Lung (tissue), 12 donors: Measurements from ENCODE around the gene RSPH1. TPM values are rescaled to one million over a fixed set of nuclear protein-coding genes. Genes with fewer than 3 reads are reported as not detected.

Source experiments
- ATAC-seq: fragments of 200-7000 bp; cut with Tn5 transposase; one replicate; pipeline ENCODE4 v1.9.1; 2020; ENCODE audit warnings: moderate number of reproducible peaks; ENCODE audit not compliant: insufficient read depth, low FRiP score
- DNase-seq, 3 donors: peaks; one replicate each; pipeline ENCODE4 v3.0.0-alpha.2; 2013 to 2017
- H3K27ac ChIP-seq, 2 donors: one replicate each; pipeline ENCODE4 v1.5.1; 2013; ENCODE audit warnings: mild to moderate bottlenecking in 2 of 2, moderate library complexity in 2 of 2, control low read depth in 1 of 2, inconsistent platforms in 1 of 2, low read depth in 1 of 2, low read length in 1 of 2
- H3K27me3 ChIP-seq, 3 donors: one replicate each; pipeline ENCODE4 v1.5.1; 2013; ENCODE audit warnings: low read length in 2 of 3; ENCODE audit not compliant: control insufficient read depth in 3 of 3, insufficient read depth in 3 of 3
- H3K36me3 ChIP-seq, 4 donors: one replicate each; pipeline ENCODE4 v1.5.1; 2013; ENCODE audit warnings: low read length in 4 of 4, mild to moderate bottlenecking in 1 of 4, moderate library complexity in 1 of 4; ENCODE audit not compliant: control insufficient read depth in 4 of 4, insufficient read depth in 4 of 4
- H3K4me1 ChIP-seq, 5 donors: one replicate each; pipeline ENCODE4 v1.5.1; 2013; ENCODE audit warnings: low read length in 5 of 5, mild to moderate bottlenecking in 2 of 5, moderate library complexity in 1 of 5; ENCODE audit not compliant: control insufficient read depth in 5 of 5, insufficient read depth in 5 of 5
- H3K4me3 ChIP-seq: one replicate; pipeline ENCODE4 v1.5.1; 2013; ENCODE audit warnings: mild to moderate bottlenecking, control low read depth, moderate library complexity
- H3K9ac ChIP-seq, 2 donors: one replicate each; pipeline ENCODE4 v1.5.1; 2013; ENCODE audit warnings: low read length in 2 of 2, control low read depth in 1 of 2; ENCODE audit not compliant: insufficient read depth in 1 of 2
- H3K9me3 ChIP-seq, 4 donors: one replicate each; pipeline ENCODE4 v1.5.1; 2013; ENCODE audit warnings: low read length in 3 of 4, mild to moderate bottlenecking in 1 of 4, moderate library complexity in 1 of 4; ENCODE audit not compliant: control insufficient read depth in 4 of 4, insufficient read depth in 3 of 4
- WGBS, 2 donors: extraction: QIAGEN DNeasy Blood & Tissue Kit; methylation state at CpG; one replicate each; pipeline ENCODE4 v1.1.7; 2013; 5-methylcytosine and 5-hydroxymethylcytosine counted together
- polyA plus RNA-seq, 2 donors: library from polyadenylated mRNA; stranded (reverse); fragments of 200-250 nt; gene quantifications; one replicate each; pipeline ENCODE4 v1.2.1, GENCODE V29; 2013
- total RNA-seq, 2 donors: library from RNA; depleted of rRNA in 1 of 2; stranded (reverse); fragments of >200 nt in 1 of 2; gene quantifications; one replicate each; pipeline ENCODE4 v1.2.1, GENCODE V29; 2014 to 2021
- TF ChIP-seq, protein P1 (sequence below): IDR thresholded peaks from 2 replicates; pipeline ENCODE4 v1.5.1; 2012; ENCODE audit warnings: mild to moderate bottlenecking; ENCODE audit errors: control extremely low read depth, extremely low read depth
- donor health status: control.
- donor health status: control.
- donor health status: Bipolar disorder and iron deficiency.
- donor health status: healthy.
- donor health status: DM: yes; HTN: yes; CAD: no.

The RSPH1 gene
- total and polyA plus RNA-seq, 4 donors, result 17.6 to 46.9 (median 27.7) TPM

DNA sequence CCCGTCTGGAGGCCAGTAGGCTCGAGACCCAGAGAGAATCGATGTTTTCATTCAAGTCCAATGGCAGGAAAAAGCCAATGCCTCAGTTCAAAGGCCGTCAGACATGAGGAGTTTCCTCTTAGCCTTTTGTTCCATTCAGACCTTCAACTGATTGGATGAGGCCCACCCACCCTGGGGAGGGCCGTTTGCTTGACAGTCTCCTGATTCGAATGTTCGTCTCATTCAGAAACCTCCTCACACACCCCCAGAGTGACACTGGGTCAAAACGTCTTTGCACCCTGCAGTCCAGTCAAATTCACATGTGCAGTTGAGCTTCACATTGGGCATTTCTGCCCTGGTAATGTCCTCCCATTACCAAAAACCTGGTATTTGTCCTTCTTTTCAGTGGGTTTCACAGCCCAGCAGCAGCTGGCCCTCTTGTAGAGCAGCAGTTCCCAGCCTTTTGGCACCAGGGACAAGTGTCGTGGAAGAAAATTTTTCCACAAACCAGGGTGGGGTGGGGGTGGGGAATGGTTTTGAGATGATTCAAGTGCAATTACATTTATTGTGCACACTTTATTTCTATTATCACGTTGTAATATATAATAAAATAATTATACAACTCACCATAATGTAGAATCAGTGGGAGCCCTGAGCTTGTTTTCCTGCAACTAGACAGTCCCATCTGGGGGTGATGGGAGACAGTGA lies 40.1 kb downstream of the RSPH1 start:
- Histone ChIP-seq H3K4me1 (peaks cover 0 to 3% (median 0%) of the 10 kb centered on the region in 5 donors), H3K27me3 (no peaks in the 10 kb centered on the region), H3K9me3 (no peaks in the 10 kb centered on the region), H3K4me3 (no peak overlapping the region), H3K9ac (no peak overlapping the region), H3K36me3 (no peaks in the 10 kb centered on the region), H3K27ac (no peak overlapping the region)
- ATAC-seq (no peak), DNase-seq (no peak)
- TF ChIP-seq, protein P1, sequence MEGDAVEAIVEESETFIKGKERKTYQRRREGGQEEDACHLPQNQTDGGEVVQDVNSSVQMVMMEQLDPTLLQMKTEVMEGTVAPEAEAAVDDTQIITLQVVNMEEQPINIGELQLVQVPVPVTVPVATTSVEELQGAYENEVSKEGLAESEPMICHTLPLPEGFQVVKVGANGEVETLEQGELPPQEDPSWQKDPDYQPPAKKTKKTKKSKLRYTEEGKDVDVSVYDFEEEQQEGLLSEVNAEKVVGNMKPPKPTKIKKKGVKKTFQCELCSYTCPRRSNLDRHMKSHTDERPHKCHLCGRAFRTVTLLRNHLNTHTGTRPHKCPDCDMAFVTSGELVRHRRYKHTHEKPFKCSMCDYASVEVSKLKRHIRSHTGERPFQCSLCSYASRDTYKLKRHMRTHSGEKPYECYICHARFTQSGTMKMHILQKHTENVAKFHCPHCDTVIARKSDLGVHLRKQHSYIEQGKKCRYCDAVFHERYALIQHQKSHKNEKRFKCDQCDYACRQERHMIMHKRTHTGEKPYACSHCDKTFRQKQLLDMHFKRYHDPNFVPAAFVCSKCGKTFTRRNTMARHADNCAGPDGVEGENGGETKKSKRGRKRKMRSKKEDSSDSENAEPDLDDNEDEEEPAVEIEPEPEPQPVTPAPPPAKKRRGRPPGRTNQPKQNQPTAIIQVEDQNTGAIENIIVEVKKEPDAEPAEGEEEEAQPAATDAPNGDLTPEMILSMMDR, result no peak
- WGBS, 2 donors, result 85 to 92% methylated on average over 10 of the region's 10 CpGs

DNA sequence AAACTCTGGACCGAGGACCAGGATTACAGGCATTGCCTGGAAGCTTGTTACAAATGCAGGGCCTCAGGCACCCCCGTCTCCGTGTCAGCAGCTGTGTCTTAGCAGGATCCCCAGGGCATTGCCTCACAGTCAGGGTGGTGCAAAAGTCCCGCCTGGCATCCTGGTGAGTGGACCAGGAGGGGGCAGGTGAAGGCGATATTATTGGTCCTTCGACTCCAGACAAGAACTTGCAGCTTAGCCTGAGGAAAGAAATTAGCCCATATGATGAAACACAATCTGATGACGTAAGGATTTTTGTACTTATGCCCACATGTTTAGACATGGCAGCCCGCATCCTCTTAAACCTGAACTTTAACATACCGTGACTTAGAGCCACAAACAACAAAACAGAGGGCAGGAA lies 40.8 kb downstream of the RSPH1 start:
- no peak for ATAC-seq
- 52 to 69% methylated on average over 9 of the region's 9 CpGs for WGBS, 2 donors
- no peaks in the 10 kb centered on the region for H3K9me3 ChIP-seq
- H3K36me3 ChIP-seq, result no peaks in the 10 kb centered on the region
- H3K9ac ChIP-seq, result no peak overlapping the region
- DNase-seq, result no peak
- H3K27ac ChIP-seq, result no peak overlapping the region
- no peaks in the 10 kb centered on the region for H3K27me3 ChIP-seq
- TF ChIP-seq, protein P1, result no peak
- no peak overlapping the region for H3K4me3 ChIP-seq
- peaks cover 0 to under 1% (median 0%) of the 10 kb centered on the region in 5 donors for H3K4me1 ChIP-seq

DNA sequence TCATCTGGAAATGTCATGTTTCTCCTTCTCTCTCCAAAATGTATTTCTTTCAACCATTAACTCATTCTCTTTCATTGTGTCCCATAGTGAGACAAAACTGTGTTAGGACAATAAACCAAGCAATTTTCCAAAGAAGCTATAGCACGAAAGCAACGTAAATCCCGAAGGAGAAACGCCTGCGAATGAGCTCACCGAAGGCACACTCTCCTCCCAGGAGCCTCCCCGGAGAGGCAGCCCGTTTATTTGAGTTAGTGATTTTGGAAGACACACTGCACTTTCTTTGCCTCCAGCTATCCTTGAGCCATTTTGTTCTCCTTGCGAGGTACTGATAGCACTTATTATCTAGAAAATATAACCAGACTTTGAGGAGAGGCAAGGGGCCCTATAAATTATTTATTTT lies 41.2 kb downstream of the RSPH1 start:
- no peaks in the 10 kb centered on the region for H3K9me3 ChIP-seq
- DNase-seq (no peak), ATAC-seq (no peak)
- H3K4me3 ChIP-seq, result no peak overlapping the region
- no peak overlapping the region for H3K9ac ChIP-seq
- no peaks in the 10 kb centered on the region for H3K4me1 ChIP-seq
- H3K27me3 ChIP-seq, result no peaks in the 10 kb centered on the region
- TF ChIP-seq, protein P1, result no peak
- WGBS, 2 donors, result 81 to 89% methylated on average over 9 of the region's 9 CpGs
- H3K27ac ChIP-seq, result no peak overlapping the region
- H3K36me3 ChIP-seq, result no peaks in the 10 kb centered on the region

DNA sequence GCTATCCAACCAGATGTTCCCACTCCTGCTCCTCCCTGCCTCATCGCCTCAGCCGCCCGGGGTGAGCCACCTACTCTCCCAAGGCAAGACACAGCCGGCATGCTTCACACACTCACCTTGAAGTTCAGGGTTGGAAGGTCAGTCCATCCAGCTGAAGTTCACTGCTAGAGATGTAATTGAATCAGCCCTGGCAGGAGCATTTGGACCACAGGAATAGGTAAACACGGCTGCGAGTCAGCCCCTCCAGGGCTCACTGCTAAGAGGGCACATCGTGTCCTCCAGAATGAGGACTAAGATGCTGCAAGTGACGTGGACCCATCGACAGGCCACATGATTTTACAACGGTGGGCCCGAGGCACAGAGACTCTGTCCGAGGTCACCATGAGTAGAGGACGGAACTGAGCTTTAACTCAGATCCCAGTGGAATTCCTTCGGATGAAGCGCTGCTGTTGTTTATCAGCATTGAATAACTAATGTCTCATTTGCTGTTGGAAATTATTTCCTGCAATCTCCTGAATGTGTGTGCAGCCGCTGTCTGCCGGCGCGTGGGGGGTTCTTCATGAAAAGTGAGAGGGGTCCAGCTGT lies 41.9 kb downstream of the RSPH1 start:
- Histone ChIP-seq H3K27ac (no peak overlapping the region), H3K4me3 (no peak overlapping the region), H3K9me3 (no peaks in the 10 kb centered on the region), H3K4me1 (no peaks in the 10 kb centered on the region), H3K36me3 (no peaks in the 10 kb centered on the region), H3K9ac (no peak overlapping the region), H3K27me3 (no peaks in the 10 kb centered on the region)
- 84 to 85% methylated on average over 19 of the region's 19 CpGs for WGBS, 2 donors
- DNase-seq (no peak), ATAC-seq (no peak)
- TF ChIP-seq, protein P1, result no peak
